HG03039 (cell line): ENCODE data around the gene NLGN1.

Source experiments
- ATAC-seq: cut with Tn5 transposase; IDR thresholded peaks from one replicate; pipeline ENCODE4 v1.9.1; 2021; ENCODE audit warnings: mild to moderate bottlenecking, moderate library complexity; ENCODE audit not compliant: unreplicated experiment

The NLGN1 gene

GRCh38 chr3:173954647-173955046 is 557.1 kb downstream of the NLGN1 start:
- ATAC-seq = no peak

- no peak for ATAC-seq
Observed at GRCh38 chr3:173957646-173958045, 560.1 kb downstream of the NLGN1 start.

- ATAC-seq = no peak
Observed at GRCh38 chr3:173958805-173959204, 561.3 kb downstream of the NLGN1 start.

GRCh38 chr3:173970281-173970680 is 572.7 kb downstream of the NLGN1 start:
- ATAC-seq = no peak

- ATAC-seq = no peak
Observed at GRCh38 chr3:173976281-173976680, 578.7 kb downstream of the NLGN1 start.

- ATAC-seq = no peak
Observed at GRCh38 chr3:173977747-173978146, 580.2 kb downstream of the NLGN1 start.

- no peak for ATAC-seq
Observed at GRCh38 chr3:173983343-173983742, 585.8 kb downstream of the NLGN1 start.

GRCh38 chr3:173986861-173987410 is 589.4 kb downstream of the NLGN1 start:
- ATAC-seq = no peak

GRCh38 chr3:173988909-173989308 is 591.4 kb downstream of the NLGN1 start:
- ATAC-seq = no peak

GRCh38 chr3:173992416-173992815 is 594.9 kb downstream of the NLGN1 start:
- no peak for ATAC-seq

GRCh38 chr3:173993299-173993698 is 595.8 kb downstream of the NLGN1 start:
- no peak for ATAC-seq

- ATAC-seq = no peak
Observed at GRCh38 chr3:174000675-174001074, 603.1 kb downstream of the NLGN1 start.

GRCh38 chr3:174002543-174002942 is 605.0 kb downstream of the NLGN1 start:
- ATAC-seq = no peak

GRCh38 chr3:174010907-174011306 is 613.4 kb downstream of the NLGN1 start:
- no peak for ATAC-seq

GRCh38 chr3:174016186-174016585 is 618.6 kb downstream of the NLGN1 start:
- ATAC-seq = no peak

GRCh38 chr3:174020156-174020555 is 622.6 kb downstream of the NLGN1 start:
- no peak for ATAC-seq

GRCh38 chr3:174023421-174023820 is 625.9 kb downstream of the NLGN1 start:
- ATAC-seq = no peak

- ATAC-seq = no peak
Observed at GRCh38 chr3:174028673-174029072, 631.1 kb downstream of the NLGN1 start.

GRCh38 chr3:174035328-174035886 is 637.9 kb downstream of the NLGN1 start:
- no peak for ATAC-seq

GRCh38 chr3:174046311-174046710 is 648.8 kb downstream of the NLGN1 start:
- ATAC-seq = no peak

- ATAC-seq = no peak
Observed at GRCh38 chr3:174049472-174049871, 651.9 kb downstream of the NLGN1 start.

- no peak for ATAC-seq
Observed at GRCh38 chr3:174051191-174051590, 653.6 kb downstream of the NLGN1 start.

GRCh38 chr3:174058804-174059203 is 661.3 kb downstream of the NLGN1 start:
- ATAC-seq = no peak
